Activated T-cell treated with anti-CD3 and anti-CD28 coated beads for 48 hours (primary cell): ENCODE results near the gene PNPO.
"Not testable (repeated sequence)": the region's sequence is repeated elsewhere in the genome, so short reads cannot be mapped to it uniquely, and the experiment has no call there.

Source experiments
- DNase-seq: peaks from one replicate; pipeline ENCODE4 v3.0.0-alpha.2; 2020; ENCODE audit warnings: low read depth

The PNPO gene

DNA sequence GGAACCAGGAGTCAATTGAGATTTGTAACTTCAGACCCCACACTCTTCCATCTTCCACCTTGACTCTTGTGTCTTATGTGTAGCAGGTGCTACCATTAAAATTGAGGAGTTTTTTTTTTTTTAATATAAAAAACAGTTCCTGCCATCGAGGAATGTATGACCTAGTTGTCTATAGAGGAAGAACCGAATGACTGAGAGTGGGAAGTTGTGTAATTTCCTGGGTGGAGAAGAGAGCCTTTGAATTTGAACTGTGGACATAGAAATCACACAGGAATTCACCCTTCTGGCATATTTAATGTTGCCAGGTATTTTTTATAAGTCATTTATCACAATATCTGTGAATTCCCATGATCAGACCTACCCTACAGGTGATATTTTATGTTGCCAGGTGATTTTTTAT is 23.4 kb upstream of the PNPO start:
- DNase-seq: no peak

DNA sequence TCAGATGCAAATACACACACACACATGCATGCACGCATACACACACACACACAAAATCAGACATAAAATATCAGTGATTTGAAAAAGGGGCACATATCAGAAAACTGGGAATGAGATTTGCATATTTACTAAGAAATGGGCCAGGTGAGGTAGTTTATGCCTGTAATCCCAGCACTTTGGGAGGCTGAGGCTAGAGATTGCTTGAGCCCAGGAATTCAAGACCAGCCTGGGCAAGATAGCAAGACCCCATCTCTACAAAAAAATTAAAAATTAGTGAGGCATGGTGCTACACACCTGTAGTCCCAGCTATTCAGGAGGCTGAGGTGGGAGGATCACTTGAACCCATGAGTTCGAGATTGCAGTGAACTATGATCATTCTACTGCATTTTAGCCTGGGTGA is 22.4 kb upstream of the PNPO start:
- no peak for DNase-seq

DNA sequence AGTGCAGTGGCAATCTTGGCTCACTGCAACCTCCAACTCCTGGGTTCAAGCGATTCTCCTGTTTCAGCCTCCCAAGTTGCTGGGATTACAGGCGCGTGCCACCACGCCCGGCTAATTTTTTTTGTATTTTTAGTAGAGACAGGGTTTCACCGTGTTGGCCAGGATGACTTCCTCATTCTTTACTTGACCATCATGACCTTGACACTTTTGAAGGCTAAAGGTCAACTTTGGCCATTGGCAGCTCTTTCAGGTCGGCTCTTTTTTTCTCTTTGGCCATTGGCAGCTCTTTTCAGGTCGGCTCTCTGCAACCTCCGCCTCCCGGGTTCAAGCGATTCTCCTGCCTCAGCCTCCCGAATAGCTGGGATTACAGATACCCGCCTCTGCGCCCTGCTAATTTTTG is 21.5 kb upstream of the PNPO start:
- DNase-seq: not testable (repeated sequence)

DNA sequence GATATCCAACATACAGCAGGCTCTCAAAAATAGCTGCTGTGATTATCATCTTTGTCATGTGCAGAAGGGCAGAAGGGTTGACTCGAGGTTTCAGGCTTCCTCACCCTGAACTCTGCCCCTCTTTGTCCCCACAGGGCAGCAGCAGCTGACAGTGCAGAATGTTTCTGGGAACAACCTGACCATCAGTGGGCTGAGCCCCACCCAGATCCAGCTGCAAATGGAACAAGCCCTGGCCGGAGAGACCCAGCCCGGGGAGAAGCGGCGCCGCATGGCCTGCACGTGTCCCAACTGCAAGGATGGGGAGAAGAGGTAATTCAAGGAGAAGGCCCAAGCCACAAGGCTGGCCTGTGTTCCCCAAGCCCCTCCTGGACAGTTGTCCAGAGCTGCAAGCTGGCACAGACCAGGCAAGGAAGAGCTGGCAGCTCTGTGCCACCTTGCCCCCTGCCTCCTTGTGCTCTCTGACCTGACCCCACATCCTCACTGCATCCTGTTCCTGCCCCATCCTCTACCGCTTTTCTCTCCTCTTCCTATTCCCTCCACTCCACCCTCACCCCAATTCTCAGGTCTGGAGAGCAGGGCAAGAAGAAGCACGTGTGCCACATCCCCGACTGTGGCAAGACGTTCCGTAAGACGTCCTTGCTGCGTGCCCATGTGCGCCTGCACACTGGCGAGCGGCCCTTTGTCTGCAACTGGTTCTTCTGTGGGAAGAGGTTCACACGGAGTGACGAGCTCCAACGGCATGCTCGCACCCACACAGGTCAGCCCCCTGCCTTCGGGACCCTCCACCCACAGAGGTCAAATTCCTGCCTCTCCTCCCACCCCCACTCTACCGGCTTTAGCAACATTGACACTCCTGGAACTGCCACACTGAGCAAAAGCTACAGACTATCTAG is 16.3 kb upstream of the PNPO start:
- DNase-seq: no peak

DNA sequence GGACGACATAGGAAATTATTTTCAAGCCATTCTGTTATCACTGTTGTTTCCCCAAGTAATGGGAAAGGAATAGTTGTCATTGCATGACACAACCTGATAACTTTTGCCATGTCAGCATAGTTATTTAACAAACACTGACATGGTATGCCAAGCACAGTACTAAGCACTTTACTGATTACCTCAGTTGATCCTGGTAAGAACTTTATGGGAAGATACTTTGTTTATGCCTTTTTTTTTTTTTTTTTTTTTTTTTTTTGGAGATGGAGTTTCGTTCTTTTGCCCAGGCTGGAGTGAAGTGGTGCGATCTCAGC is 15.7 kb upstream of the PNPO start:
- DNase-seq: no peak

DNA sequence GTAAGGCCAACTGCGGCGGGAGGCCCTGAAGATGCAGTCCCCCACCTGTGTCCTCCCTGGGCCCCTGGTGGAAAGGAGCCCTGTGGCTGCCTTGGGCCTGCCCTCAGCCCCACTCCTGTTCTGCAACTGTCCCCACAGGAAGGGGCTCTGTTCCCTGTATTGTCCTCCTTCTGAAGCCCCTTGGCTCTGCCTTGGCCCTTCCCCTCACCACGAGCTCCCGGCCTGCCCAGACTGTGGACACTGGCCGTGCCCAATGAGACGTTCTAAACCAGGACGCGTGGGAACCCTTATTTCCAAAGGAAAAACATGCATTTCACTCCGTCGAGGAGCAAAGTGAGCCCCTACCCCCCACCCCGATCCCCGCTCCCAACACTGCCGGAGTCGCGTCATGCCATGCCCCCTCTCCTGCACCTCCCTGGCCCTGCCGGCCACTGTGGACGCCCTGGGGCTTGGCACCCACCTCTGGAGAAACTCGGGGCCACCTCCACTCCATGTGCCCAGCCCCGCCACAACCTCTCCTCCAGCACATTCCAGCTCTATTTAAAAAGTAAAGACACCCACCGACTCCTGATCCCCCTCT is 13.5 kb upstream of the PNPO start:
- no peak for DNase-seq

DNA sequence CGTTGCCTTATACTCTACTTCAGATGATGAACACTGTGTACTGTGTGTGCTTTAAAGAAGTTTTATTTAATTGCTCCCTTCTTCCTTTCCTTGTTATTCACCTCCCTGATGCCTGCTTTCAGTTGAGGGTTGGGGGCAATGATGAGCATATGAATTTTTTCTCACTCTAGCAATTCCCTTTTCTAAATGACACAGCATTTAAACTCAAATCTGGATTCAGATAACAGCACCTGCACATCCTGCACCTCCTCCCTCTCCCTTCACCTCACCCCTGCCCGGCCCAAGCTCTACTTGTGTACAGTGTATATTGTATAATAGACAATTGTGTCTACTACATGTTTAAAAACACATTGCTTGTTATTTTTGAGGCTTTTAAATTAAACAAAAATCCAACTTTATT is 13.0 kb upstream of the PNPO start:
- DNase-seq: no peak

DNA sequence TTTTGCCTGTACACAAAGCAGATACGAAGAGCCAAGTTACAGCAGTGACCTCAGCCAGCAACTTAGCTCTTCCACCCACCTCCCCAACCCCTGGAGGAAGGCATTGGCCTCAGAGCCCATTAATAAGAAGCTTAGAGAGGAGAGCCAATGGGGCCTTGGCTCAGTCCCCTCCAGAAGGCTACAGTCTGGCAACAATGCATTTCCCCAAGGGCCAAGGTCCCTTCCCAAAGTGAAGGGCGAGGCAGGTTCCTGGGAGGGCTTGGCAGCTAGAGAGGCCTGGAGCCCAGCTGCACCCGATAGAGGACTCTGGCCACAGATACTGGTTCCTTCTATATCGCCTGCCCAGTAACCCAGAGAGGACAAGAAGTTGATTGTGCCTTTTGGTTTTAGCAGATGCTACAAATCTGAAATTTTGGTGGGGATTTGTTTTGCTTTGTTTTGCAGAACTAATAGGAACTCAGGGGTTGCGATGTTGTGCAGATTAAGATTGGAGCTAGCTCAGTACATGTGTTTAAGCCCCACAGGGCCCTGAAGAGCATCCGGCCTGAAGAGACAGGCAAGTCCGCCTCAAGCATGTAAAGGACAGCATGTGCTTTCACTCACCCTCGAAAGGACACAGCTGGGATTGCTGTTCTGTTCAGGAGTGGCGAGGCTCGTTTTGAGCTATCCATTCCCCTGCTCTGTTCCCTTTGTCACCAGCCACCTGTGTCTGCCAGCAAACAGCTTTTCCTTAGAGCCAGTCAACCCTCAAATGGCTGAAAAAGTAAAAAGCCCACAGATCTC is 12.0 kb upstream of the PNPO start:
- DNase-seq: no peak

DNA sequence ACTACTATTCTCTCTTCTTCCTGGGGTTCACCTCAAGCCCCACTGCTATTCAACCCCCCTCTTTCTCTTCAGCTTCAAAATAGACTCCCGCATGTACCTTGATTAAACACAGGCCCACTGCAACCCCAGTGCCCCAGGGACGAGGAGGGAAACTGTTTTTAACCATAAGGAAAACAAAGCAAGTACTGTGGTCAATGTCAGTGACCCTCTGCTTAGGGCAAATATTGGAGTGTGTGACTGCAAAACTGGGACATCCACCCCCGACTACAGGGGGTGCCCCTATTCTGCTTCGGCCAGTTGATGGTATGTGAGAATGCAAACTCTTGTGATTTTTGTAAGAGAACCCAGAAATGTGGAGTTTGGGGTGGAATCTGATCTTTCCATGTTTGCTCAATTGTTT is 9.5 kb upstream of the PNPO start:
- no peak for DNase-seq

DNA sequence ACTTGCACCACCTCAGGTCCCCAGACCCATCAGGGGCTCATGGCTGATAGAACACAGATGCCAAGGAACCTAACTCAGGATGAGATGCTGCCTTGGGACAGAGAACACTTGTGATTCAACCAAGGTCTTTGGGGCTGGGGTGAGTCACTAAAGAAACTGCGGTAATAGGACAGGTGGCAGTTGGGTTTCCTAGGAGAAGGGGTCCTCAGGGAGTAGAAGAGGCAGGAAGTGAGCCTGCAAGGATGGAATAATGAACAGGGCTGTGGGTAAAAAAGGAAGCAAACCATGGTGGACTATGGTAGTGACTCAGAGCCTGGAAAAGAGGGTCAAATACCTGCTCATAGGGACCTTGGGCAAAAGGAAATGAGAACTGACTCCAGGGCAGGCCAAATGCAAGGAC is 6.5 kb upstream of the PNPO start:
- no peak for DNase-seq

DNA sequence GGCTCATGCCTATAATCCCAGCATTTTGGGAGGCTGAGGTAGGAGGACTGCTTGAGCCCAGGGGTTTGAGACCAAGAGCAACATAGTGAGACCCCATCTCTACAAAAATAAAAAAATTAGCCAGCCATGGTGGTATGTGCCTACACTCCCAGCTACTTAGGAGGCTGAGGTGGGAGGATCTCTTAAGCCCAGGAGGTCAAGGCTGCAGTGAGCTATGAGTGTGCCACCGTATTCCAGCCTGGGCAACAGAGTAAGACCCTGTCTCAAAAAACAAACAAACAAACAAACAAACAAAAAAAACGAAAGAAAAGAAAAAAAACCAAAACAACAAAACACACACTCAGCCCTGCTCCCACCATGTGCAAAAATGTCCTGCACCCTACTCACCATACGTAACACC is 5.9 kb upstream of the PNPO start:
- not testable (repeated sequence) for DNase-seq

DNA sequence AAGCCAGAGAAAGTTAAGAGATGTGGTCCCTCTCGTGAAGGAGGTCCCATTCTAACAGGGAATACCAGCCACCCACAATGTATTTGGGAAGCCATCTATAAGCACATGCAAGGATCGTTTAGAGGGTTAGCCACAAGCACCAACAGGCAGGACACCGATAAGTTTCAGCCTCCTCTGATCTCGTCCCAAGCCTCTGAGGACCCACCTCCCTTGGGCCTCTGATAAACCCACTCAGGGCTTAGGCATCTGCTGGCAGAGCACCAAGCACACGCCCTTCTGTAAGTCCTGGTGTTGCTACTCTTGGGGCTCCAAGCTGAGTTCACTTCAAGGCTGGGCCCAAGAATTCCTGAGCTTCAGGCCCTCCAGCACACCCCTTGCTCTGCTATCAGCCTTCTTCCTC is 5.4 kb upstream of the PNPO start:
- no peak for DNase-seq

DNA sequence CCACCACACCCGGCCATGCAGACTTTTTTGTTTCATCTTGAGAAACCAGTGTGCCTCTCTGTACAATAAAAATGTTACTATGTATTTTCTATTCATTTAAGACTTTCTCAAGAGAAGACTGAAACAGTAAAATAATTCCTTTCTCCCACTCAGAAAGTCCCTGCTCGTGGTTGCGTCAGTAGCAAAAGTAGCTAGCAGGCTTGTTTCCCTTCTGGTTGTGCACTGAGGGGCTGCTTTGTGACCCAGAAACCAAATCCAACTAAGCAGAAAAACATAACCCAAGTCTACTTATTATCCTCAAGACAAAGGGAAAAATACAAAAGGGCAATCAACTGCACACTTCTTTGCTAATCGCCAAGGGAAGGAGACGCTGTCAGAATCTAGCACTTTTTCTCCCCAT is 3.4 kb upstream of the PNPO start:
- DNase-seq: no peak

DNA sequence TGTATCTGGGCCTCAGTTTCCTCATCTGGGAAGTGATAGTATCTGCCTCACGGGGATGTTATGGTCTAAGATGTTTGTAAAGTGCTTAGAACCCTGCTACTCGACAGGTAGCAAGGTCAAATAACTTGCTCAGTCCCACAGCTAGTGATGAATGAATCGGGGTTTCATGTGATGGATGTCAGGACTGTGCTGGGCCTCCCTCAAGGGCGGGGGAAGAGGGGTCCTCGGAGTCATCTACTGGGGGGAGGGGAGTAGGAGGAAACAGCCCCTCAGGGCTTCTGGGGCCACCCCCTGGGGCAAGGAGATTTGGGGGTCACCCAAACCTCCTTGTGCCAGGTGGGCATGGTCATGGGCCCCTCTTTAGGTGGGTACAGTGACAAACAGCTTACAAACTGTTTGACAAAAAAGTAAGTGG is 732 bp downstream of the PNPO start:
- no peak for DNase-seq

DNA sequence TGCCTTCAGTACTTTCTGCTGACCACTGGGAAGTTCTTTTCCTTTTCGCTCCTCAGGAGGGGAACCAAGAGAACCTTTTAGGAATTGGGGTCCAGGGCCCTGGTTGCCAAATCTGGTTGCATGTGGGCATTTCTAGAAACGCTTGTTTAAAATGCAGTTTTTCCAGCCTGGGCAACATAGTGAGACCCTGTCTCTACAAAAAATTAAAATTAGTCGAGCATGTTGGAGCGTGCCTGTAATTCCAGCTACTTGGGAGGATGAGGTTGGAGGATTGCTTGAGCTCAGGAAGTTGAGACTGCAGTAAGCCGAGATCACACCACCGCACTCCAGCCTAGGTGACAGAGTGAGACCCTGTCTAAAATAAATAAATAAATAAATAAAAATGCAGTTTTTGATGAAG is 1.2 kb downstream of the PNPO start:
- no peak for DNase-seq

DNA sequence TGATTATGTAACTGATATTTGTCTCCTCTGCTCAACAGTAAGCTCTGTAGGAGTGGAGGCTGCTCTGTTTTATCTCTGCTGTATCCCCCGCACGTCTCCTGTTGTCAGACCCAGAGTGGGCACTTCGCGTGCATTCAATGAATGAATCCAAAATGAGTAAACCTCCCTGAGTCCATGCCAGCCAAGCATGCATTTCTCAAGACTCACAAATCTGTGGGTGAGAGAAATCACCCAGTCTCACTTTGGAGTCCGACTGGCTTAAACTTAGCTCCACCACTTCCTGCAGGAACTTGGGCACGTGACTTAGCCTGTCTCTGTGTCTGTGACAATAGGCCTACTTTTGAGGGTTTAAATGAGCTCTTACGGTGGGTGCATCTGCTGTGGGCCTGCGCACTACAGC is 3.7 kb downstream of the PNPO start:
- DNase-seq: no peak

DNA sequence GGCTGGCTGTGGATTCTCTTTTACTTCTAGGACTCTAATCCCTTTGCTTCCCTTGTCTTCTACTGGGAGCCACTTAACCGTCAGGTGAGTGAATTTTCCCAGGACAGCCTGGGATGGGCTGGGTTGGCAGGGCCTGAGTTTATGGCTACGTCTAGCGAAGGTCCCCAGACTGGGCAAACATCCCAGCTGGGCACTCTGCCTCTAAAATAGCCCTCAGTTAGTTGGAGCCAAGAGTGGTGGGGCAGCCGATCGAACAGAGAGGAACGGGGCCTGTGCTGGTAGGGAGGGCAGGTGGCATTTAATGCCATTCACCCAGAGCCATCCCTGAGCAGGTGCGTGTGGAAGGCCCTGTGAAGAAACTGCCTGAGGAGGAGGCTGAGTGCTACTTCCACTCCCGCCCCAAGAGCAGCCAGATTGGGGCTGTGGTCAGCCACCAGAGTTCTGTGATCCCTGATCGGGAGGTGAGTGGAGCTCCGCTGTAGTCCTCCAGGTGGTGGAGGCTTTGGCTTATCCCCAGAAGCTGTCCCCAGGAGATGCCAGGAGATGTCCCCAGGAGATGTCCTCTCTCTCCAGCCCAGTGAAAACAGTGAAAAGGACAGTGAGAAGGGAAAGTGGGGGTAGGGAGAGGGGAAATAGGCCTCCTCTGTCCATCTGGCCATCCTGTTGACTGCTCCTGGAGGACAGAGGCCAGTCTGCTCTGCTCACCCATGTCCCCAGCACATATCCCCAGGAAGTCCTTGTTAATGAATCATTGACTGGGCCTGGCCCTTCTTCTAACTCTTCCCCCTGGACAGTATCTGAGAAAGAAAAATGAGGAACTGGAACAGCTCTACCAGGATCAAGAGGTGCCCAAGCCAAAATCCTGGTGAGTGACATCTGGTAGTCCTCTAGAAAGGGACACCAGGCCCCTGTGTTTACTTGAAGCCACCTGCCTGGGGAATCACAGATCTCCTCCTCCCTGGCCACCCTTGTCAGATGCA is 4.4 kb downstream of the PNPO start:
- DNase-seq: no peak

DNA sequence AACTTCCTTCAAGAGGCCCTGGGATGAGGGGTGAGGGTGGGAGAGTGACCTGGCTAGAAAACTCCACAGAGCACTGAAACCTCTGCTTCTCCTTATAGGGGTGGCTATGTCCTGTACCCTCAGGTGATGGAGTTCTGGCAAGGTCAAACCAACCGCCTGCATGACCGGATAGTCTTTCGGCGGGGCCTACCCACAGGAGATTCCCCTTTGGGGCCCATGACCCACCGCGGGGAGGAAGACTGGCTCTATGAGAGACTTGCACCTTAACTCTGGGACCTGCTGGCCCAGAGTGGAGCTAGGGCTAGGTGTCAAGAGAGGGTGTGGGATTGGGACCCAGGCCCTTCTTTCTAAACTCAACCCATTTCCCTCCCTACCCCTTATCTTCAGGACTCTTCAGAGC is 5.1 kb downstream of the PNPO start:
- no peak for DNase-seq

DNA sequence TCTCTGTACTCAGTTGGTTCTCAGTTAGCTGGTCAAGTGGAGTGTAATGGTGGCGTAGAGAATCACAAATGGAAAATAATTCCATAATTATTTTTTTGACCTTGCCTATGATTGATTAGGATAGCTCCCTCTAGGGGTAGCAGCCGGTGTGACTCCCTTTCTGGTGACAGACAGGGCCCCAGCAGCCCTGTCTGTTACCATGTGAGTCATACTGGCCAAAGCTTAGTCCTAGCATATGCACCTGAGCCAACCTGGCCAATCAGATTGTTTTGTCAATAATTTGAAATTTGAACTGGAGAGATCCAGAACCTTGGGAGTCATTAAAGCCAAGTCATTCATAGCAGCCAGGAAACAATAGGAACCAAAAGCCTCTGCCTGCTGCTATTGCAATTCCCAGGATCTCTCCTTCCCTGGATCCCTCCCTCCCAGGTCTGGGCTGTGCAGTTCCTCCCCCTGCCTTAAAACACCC is 5.6 kb downstream of the PNPO start:
- peak; percentile 69 for DNase-seq

DNA sequence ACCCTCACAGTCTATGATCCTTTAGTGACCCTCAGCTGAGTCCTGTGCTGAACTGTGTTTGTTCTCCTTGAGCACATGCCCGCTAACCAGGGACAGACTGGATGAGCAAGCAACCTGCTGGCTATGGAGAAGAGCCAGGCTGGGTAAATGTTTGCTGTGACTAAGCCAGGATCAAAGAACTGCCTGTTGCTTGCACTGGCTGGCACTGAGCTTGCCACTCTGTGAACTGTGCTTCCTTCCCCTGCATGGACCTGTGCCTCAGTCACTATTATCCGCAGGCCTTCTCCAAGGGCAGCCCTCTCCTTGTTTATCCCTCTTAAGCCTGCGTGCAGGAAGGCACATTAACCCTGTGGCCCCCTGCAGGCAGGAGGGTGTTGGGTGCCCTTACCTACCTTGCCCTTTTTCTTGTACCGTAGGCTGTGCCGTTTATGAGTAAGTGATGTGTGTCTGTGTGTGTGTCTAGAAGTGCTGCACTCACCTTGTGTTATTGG is 7.4 kb downstream of the PNPO start:
- no peak for DNase-seq

DNA sequence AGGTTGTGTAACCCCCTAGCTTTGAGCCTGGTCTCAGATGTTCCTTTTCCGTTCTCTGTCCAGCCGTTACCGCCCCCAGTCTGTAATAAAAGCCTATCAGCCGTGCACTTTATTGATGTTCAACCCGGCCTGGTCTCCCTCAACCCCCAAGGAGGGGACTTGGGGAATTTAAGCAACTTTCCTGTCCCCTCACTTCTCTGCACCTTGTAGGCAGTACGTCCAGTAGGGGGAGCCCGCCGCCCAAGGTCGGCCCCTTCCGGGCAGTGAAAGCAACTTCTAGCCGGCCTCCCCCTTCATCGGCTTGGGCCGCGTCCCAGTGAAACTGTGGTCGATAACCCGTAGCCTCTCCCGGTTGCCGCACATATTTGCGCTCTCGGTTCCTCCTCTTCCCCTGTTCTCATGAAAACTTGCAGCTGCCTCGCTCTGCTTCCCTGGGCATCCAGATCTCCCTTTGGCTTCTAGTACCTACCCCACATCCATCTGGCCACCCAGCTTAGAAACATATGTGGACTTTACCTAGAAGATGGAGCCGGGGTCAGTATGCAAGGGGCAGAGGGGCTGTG is 7.9 kb downstream of the PNPO start:
- DNase-seq: peak; percentile 75
